Measurements from ENCODE around the gene ZBTB7C.

Gene ZBTB7C

DNA sequence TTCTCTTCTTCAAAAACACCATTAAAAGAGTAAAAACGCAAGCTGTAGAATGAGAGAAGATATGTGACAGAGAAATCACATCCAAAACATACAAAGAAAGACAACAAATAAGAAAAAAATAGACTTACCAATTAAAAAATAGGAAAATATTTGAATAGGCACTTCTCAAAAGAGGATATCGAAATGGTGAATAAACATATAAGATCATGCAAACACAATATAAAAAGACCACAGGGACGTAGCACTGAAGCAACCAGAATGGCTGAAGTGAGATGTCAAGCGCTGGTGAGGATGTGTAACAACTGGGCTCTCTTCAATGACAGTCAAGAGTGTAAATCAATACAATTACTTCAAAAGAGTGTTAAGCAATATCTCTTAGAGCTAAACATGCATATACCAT lies 202.3 kb downstream of the ZBTB7C start:
- no peak for DNase-seq

DNA sequence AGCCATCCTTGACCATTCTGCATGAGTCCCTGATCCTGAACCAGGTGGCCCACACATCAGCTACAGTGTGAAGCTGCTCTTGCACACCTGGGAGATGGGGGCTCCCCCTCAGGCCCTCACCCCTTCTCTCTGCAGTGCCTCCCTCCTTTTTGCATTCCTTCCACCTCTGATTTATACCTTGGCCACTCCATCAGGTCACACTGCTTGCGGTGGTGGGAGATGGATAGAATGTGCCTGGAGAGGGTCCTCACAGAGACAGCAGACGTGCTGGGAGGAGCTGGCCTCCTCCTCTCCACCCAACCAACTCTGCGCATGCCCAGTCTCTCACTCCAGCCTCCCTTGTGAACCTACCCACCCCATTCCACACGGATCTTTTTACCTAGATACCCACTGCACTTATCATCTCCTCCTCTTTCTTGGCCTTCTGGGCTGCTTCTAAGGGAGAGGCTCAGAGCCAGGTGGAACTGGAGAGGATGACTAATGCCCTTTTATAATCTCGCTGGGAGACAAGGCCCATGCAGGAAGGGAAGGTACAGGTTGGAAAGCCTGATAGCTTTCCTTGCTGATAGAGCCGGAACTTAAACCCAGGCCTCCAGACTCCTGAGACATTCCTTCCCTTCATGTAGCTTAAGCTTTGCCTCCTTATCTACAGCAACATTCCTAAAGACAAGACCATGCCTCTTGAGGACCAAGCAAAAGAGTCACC lies 205.1 kb downstream of the ZBTB7C start:
- DNase-seq: no peak

DNA sequence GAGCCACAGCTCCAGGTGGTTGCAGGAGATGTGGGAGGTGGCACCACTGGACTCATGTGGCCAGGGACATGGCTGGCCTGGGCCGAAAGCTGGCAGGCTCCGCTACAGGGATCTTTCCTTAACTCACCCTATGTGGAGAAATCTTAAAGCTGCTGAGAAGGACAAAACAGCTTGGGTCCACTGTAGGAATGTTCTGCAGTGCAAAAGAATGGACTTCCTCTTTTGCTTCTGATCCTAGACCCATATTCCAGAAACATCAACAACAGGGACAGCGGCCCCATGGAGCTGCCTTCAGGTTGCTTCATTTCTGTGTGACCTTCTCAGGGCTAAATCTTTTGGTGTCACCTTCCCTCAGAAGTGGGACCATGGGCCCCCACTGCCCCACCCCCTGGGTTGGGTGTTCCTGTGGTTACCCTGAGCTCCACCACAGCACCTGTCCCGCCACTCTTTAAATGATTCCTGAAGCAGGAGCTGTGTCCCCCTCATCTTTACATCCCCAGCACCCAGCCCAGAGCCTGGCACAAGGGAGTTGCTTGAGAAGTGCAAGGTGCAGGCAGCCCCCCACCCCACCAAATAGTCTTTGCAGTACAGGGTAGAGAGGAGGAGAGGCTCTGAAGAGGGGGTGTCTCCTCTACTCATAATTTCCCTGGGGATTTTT lies 205.8 kb downstream of the ZBTB7C start:
- no peak for DNase-seq

DNA sequence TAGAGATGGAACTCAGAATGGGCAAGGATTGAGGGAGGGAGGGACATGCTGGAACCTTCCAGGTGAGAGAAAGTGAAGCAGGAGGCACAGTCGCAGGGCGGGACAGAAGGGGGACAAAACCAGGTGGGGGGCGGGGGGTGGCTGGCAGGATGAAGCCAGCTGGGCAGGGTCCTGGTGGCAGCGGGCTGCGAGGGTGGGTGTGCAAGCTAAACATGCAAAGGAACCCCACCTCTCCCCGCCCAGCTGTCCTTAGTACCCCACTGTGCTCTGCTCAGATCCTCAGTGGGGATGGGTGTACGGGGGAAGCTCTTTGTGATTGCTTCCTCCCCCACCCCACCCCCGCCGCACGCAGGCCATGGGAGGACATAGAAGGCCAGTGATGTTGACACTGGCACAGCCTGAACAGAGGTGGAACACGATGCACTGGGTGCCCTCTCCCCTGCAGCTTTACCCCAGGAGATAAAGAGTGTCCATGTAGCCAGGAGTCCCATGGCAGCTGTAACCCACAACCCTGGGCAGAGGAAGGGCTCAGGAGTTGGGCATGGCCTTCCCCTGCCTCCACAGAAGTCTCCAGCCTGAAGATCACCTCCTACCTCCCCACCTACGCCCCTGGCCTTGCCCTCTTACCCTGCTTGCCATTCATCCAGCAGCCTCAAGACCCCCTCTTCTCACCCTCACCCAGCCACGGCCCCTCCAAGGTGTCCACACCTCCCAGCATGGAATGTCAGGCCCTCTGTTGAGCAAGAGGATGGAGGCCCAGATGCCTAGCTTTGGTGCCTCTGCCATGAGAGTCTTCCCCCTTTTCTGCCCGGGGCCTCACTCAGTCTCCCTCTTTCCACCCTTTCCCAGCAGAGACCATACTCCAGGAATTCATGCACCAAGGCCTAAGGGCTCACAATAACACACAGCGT lies 206.6 kb downstream of the ZBTB7C start:
- no peak for DNase-seq

DNA sequence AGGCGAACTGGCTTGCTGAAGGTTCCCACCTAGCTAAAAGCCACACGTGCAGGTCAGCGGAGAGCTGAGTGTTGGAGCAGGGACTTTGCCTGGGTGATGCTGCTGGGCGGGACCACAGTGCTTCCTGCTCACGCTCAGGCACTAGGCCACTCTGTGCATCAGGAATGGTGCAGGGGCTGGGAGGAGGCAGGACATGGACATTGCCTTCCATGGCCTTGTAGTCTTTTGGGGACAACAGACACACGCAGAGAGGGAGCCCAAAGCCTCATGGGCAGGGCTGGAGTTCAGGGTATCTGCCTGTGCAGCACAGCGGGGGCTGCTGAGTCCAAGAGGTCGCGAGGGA lies 207.2 kb downstream of the ZBTB7C start:
- DNase-seq: no peak

DNA sequence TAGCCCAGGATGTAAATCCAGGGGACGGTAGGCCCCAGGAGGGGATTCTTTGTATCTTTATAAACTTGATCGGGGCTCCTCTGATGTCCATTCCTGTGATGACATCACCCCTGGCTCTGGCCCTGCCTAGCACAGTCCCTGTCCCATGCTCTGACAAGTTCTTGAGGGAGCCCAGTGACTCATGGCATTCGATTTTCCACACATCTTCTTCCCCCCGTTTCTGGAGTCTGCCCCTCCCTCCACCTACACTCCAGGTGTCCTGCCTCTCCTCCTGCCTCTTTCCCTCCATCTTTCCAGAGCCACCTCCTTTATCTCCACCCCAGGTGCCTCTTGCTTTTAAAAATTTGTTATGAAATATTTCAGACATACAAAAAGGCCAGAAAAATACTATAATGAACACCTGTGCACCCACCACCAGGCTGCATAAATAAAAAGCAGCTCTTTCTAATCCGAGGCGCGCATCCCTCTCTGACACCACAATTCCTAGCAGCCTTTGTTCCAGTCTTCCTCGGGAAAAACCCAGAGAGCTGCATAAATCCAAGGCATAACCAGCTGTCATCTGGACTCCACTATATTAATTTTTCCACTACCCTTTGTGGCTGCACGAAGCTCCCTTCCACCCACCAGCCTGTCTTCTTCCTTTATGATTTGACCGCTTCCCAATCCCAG lies 207.7 kb downstream of the ZBTB7C start:
- no peak for DNase-seq

DNA sequence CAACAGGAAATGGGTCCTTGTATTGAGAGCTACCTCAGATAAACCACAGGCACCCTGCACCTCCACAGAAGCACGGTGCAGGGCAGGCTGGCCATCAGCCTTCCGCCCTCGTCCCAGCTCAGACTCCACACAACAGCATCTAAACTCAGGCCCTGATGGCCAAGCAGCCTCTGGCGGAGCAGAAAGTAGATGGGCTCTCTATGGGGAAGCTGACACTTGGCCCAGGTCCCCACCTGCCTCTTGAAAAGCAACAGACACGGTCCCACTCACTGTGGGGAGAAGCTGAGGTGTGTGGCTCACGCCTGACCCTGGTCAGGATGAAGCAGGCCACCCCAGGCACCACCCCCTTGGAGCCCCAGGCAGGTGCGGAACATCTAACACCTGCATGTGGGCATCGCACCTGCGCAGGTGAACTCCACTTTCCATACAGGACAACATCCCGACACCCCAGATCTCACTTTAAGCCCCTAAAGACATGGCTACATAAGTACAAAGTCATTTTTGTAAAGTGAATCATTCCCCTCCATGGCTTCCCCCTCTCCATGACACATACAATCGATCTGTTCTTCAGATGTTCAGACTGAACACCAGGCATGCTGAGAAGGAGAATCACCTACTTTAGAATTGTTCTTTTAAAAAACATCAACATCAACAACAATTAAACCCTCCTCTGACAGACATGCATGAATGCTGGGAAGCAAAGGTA lies 208.4 kb downstream of the ZBTB7C start:
- DNase-seq: no peak

DNA sequence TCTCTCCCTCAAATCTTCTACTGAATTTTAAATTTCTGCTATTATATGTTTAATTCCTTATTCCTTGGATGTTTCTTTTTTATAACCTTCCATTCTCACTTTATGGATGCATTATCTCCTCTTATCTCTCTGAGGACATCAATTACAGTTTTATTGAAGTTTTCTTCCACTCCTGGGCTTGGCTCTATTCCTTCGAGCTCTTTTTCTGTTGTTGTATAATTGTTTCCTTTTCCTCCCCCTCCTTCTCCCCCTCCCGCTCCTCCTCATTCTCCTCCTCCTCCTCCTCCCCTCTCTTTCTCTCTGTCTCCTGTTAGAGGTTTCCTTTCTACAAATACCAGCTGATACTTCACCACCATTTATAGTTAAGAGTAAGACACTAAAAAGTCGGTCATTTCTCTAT lies 209.8 kb downstream of the ZBTB7C start:
- no peak for DNase-seq

DNA sequence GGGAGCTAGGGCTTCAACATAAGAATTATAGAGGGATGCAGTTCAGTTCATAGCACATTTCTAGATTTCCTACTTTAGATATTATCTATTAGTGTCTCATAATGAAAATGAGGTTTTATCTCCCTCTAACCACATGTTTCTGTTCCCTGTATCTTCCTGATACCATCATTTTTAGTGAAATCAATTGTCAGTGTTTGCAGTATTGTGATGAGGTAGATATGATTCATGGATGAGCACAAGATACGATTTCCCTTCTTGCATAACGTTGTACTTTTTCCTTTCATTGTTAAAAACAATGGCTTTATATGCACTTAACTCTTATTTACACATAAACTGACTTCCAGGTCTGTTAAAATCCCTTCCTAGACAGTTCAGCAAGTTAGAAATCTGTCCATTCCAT lies 211.4 kb downstream of the ZBTB7C start:
- no peak for DNase-seq

DNA sequence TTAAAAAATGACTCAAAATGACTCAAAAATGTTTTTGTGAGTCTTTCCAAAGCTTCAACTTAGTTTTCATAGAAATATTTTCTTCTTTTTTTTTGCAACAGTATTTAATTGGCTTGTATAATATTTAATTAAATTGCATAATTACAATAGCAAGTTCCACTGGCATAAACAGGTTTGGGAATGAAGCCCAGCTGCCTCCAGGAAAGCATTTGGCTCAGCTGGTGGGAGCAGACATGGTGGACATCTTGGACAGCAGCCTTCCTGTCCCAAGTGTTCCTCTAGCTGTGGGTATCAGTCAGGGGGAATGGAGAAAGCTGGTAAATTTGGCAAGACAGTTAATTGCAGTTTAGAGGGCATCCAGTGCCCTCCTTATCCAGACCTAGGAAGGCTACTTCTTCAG lies 213.4 kb downstream of the ZBTB7C start:
- DNase-seq: no peak

DNA sequence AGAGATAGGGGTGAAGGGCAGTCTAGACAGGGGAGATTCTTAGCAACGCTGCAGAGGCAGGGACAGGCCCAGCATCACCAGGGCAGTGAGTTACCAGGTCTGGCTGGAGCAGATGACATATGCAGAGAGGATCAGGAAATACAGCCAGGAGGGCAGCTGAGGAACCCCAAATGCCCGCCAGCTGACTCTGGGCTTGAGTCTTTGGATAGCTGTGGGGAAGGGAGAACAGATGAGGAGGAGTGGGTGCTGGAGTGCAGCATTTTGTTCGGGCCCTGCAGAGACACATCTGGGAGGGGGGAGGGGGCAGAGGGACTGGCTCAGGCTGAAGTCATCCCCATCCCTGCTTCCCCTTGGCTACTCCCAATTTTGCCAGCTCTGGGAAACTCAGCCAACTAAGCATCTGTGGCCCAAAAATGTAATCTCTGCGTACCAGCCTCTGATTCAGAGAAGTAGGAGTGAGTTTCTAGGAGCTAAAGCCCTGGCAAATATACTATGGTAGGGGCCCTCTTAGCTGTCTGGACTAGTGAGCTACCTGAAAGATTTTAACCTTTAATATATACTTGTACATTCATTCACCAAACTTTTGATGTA lies 214.5 kb downstream of the ZBTB7C start:
- DNase-seq: no peak

DNA sequence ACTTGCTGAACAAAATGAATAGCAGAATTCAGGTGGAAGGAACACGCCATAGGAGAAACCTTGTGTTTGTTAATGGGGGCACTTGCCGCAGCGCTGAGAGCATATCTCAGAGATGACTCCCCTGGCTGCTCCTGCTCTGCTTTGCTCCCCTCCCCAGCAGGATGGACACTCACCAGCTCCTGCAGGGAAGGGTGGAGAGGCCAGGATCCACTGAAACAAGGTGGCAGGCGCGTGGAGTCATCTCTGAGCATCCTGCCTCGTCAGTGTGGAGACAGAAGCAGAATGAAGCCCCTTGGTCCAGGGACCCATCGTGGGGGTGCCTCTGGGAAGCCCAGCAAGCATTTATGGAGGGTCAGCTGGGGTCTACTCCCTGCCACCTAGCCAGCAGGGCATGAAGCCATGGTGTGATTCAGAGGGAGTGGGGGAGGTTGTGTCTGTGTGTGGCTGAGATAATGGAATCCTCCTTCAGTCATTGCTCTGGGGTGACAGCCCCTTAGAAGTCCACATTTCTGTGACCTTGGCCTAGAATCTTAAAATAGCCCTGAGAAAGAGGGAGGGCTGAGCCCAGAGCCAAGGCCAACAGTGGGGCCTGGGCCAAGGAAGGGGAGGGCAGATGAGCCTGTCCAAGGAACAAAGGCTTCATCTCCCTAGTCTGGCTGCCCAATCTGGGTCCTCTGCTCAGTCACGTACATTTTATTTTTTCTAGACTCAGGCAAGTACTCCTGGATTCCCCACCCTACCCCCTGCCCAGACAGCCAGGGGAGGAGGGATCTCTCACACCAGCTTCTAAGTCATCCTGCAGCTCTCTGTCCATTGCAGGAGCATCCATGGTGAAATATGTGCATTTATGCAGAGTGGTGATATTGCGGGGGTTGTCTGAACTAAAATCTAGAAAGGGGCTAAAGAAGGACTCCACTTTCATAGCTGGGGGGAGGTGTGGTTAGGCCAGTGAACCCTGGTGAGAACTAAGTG lies 215.4 kb downstream of the ZBTB7C start:
- DNase-seq: no peak

DNA sequence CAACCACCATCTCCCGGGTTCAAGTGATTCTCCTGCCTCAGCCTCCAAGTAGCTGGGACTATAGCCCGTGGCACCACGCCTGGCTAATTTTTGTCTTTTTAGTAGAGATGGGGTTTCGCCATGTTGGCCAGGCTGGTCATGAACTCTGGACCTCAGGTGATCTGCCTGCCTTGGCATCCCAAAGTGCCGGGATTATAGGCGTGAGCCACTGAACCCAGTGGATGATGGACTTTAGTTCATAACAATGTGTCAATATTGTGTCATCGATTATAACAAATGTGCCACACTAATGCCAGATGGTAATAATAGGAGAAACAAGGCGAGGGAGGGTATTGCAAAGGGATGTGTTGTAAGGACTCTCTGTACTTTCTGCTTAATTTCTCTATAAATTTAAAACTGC lies 216.6 kb downstream of the ZBTB7C start:
- no peak for DNase-seq

DNA sequence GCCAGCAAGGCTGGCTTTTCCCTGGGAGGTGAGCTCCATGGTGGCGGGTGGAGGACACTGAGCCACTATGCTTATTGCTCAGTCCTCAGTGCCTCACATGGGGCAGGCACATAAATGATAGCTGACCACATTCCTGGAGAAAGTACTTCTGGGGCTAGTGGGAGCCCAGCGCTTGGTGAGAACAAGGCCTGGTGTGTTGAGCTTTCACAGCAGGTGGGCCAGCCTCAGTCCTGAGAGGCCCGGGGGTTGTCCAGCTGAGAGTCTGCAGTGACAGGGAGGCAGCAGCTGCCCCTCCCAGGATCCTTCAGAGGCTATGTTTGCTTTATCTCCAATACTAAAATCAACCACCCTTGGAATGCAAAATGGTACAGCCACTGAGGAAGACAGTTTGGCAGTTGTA lies 217.7 kb downstream of the ZBTB7C start:
- DNase-seq: no peak

DNA sequence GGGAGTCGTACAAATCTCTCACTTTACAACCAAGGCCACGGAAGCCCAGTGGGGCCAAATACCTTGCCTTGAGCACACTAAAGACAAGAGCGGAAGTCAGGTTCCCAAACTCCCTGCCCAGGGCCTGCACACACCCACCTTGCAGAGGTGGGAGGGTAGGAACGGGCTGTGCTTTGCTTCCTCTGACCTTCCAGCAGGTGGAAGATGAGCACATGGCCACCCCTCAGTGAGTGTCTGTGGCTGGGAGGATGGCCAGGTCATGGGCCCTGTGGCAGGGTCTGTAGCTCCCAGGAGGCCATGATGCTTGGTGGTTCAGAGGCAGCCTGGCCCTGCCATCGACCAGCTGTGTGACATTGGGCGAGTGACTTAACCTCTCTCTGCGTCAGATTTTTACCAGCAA lies 218.2 kb downstream of the ZBTB7C start:
- DNase-seq: no peak

DNA sequence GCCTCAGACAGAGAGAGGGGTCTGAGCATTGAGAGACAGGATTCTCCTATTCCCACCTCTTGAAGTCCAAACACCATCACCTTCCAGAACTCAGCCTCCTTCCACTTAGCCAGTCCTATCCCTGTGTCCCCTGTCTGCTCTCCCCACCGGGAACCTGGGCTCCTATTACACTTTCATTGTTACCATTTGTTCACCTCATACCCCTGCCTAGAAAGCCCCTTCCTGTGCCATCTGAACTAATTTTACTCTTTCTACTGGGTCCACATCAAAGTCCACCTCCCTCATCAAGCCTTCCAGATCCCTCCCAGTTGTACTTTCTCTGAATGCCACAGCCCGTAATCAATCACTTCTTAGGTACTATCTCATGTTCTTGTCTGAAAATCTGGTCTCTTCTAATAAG lies 220.6 kb downstream of the ZBTB7C start:
- no peak for DNase-seq

DNA sequence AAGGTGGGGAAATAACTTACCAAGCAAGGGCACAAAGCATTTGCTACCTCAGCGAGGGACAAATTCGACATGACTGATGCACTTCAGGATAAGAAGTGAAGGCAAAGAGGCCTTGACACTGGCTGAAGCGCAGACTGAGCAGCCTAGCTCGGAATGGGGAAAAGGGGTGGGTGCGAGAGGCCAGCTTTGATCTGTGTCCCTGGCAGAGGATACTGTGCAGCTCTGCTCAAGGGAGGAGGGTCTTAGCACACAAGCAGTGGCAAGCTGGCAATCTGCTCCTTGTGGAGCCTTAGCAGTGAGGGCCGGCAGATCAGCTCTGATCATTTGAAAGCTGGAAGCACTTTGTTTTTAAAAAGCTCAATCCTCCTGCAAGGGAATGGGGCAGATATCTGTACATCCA lies 222.3 kb downstream of the ZBTB7C start:
- no peak for DNase-seq

DNA sequence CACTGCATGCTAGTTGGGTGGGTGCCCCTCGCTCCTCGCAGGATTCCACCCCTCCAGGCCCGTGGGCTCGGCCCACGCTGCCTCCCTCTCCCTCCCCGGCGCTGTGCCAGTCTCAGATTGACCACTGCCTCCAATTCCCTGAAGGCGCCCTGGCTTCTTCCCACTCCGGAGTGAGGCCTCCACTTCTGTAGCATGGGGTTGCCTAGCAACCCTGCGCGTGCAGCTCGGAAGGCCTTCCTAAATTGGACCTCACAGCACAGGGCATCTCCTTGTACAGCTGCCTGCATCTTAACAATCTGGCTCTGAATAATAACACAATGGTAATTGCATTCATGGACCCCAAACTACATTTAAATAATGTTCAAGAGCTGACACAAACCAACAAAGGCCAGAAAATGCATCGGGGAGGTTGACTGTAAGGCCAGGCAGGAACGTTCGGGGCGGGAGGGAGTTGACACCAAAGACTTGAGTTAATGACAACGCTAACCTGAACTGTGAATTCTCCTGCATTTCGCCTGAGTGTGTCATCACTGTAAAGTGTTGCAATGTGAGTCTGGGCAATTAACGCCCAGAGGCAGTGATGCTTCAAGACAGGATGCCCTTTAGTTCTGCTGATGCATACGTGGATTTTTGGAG lies 222.9 kb downstream of the ZBTB7C start:
- DNase-seq: no peak

DNA sequence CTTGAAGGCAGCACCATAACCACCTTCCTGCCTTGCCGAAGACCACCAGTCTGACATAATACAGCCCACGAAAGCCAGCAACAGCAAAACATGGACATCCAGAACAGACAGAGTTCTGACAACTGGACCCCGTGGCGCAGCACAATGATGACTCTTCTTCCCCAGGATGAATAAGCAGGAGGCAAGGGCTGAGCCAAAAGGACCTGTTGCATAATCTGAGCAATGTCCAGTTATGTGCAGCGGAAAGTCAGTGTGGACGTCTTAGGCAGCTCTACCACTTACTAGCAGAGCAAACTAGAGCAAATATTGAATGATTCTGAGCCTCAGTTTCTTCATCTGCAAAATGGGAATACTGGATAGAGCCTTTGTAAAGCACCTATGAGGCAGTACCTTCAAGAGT lies 225.1 kb downstream of the ZBTB7C start:
- DNase-seq: no peak

DNA sequence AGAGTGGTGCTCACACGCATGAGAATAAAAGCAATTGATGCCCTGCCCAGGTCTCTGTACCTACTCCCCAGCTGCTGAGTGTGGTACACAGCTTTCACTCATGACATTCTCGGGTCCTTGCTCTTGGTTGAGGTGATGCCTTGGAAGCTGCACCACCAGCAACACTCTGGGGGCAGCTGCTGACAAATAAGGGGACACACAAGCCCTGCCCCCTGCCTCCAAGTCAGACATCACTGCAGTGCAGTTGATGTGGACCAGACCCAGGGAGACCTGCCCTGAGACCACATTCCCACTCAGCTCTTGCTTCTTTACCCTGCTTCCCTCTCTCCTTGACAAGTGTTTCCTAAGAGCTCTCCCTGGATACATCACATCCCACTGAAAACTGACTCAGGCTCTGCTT lies 225.6 kb downstream of the ZBTB7C start:
- DNase-seq: no peak

DNA sequence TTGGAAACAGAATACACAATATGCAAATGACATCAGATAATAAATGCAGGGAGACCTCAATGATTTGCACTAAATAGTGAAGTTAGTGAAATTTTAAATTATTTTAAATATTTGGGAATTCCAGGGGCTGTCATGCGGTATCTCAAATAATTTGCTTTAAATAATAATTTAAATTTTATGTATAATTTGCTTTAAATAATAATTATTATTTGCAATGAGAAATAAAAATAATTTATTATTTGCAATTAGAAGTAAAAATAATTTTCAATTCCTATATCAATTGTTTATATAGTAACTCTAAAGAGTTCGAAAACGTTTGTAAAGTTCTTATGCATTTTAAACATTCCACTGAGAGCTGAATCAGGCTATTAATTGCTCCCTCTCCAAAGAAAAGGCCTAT lies 226.4 kb downstream of the ZBTB7C start:
- no peak for DNase-seq

Measured in stimulated activated CD4-positive, alpha-beta T cell treated with anti-CD3 and anti-CD28 coated beads, Interleukin-4, amount 100 ng/mL, for 24 hours (primary cell).